Activated T-helper 2 cell treated with anti-CD3 and anti-CD28 coated beads, Interferon-gamma antibody, Interleukin-2, Interleukin-4, amounts not matched to agents 10 μg/mL and 5 μg/mL and 100 μg/mL, durations not matched to agents 14 hours and 24 hours and 36 hours (primary cell): Measurements from ENCODE around the gene PIP5K1C. TPM values are rescaled to one million over a fixed set of nuclear protein-coding genes. Genes with fewer than 3 reads are reported as not detected.
"Not testable (repeated sequence)": the region's sequence is repeated elsewhere in the genome, so short reads cannot be mapped to it uniquely, and the experiment has no call there.

Source experiments
- DNase-seq: peaks from one replicate; pipeline ENCODE4 v3.0.0; 2021; ENCODE audit warnings: low spot score
- H3K27ac Mint-ChIP-seq: one replicate; pipeline ENCODE4 v1.8.0; 2021; ENCODE audit warnings: mixed read lengths
- H3K27me3 Mint-ChIP-seq: one replicate; pipeline ENCODE4 v1.8.0; 2021; ENCODE audit warnings: low read depth, mixed read lengths
- H3K36me3 Mint-ChIP-seq: one replicate; pipeline ENCODE4 v1.8.0; 2021; ENCODE audit warnings: low read depth, mixed read lengths
- H3K4me1 Mint-ChIP-seq: one replicate; pipeline ENCODE4 v1.8.0; 2021; ENCODE audit warnings: low read depth, mixed read lengths
- H3K4me3 Mint-ChIP-seq: one replicate; pipeline ENCODE4 v1.8.0; 2021; ENCODE audit warnings: low read depth, mild to moderate bottlenecking, moderate library complexity, mixed read lengths
- H3K9me3 Mint-ChIP-seq: one replicate; pipeline ENCODE4 v1.8.0; 2021; ENCODE audit warnings: mixed read lengths
- intact Hi-C: fragments of 100-400 bp; cut with micrococcal nuclease; formaldehyde crosslinking; loops from one replicate; pipeline ENCODE4 v1.15.1; 2023
- total RNA-seq: library from RNA; stranded (reverse); gene quantifications from 2 replicates; pipeline ENCODE4 v1.2.3, GENCODE V29; 2022

Gene PIP5K1C
- total RNA-seq, 1 donor from 2014 or later, result 22.5 TPM

DNA sequence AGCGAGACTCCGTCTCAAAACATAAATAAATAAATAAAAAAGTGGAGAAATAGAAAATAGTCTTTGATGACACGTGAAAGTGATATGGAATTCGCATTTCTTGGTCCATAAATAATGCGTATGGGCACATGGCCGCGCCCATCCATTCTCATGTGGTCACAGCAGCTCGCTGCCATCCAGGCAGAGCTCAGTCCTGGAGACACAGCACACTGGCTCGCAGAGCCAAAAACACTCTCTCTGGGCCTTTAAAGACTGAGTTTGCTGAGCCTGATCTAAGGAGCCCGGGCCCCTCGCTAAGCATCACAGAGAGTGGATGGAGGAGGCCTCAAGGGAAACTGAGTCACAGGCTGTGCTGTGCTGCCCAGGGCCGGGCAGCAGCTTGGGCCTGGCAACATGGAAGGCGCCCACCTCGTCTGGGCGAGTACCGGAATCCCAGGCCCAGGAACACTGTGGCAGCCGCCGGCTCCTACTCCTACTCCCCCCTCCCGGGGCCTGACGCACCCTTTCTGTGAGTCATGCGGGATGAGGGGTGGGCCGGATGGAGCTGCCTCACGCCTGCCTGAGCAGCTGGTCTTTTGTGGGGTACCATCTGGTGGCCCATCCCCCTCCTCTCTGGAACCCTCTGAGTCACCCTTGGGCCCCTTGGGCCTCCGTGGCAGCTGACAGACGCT, 44.7 kb downstream of the PIP5K1C start:
- Mint-ChIP-seq H3K4me1 (no peaks in the 10 kb centered on the region), H3K27me3 (no peaks in the 10 kb centered on the region), H3K36me3 (peaks cover 10% of the 10 kb centered on the region), H3K9me3 (no peaks in the 10 kb centered on the region), H3K27ac (no peak overlapping the region), H3K4me3 (no peak overlapping the region)
- intact Hi-C loops, result no loop called here
- no peak for DNase-seq

DNA sequence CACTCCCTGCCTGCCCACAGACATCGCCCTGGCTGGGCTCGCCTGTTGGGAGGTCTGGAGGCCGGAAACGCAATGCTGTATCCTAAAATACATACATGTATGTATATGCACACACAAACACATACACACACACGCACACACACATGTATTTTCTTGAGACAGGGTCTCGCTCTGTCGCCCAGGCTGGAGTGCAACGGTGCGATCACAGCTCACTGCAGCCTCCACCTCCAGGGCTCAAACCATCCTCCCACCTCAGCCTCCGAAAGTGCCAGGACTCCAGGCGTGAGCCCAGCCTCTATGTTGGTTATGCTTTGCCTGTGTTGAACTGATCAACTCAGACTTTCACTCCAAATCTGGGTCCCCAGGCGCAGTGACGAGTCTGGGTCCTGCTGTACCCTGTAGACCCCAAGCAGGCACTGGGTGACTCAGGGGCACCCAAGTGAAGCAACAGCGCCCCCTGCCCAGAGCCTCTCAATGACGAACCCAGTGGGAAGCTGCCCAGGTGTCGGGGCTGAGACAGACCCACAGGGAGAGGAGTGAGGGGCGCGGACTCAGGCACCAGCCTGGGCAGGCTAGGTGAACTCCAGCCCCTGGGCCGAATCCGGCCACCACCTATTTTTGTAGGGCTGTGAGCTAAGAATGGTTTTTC, 46.3 kb downstream of the PIP5K1C start:
- H3K36me3 Mint-ChIP-seq, result peaks cover 10% of the 10 kb centered on the region
- intact Hi-C loops, result no loop called here
- H3K4me3 Mint-ChIP-seq, result no peak overlapping the region
- H3K9me3 Mint-ChIP-seq, result no peaks in the 10 kb centered on the region
- no peaks in the 10 kb centered on the region for H3K27me3 Mint-ChIP-seq
- no peak for DNase-seq
- no peak overlapping the region for H3K27ac Mint-ChIP-seq
- no peaks in the 10 kb centered on the region for H3K4me1 Mint-ChIP-seq

- DNase-seq, result no peak
- no peak overlapping the region for H3K27ac Mint-ChIP-seq
- H3K4me1 Mint-ChIP-seq, result no peaks in the 10 kb centered on the region
- H3K4me3 Mint-ChIP-seq, result no peak overlapping the region
- H3K27me3 Mint-ChIP-seq, result no peaks in the 10 kb centered on the region
- intact Hi-C loops, result no loop called here
- peaks cover 10% of the 10 kb centered on the region for H3K36me3 Mint-ChIP-seq
- H3K9me3 Mint-ChIP-seq, result no peaks in the 10 kb centered on the region
Measured at GRCh38 chr19:3653081-3653795, 47.0 kb downstream of the PIP5K1C start.

DNA sequence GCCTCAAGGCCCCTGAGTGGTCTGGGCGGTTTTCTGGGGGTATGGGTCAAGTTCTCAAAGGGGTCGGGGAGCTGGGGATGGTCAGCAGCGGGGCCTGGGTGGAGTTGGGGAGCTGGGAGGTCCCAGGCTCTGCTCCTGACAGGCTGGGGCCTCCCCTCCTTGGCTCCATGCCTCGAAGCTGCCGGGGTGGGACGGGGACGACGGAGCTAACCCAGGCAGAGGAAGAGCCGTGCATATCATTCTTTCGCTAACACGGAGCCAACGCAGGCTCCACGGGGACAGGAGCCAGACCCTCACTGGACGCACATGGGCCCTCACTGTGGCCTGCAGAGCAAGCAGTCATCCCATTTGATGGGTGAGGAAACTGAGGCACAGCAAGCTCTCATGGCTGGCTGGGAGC, 47.8 kb downstream of the PIP5K1C start:
- Mint-ChIP-seq H3K36me3 (peaks cover 8% of the 10 kb centered on the region), H3K4me1 (no peaks in the 10 kb centered on the region), H3K27ac (no peak overlapping the region), H3K9me3 (no peaks in the 10 kb centered on the region), H3K27me3 (no peaks in the 10 kb centered on the region), H3K4me3 (no peak overlapping the region)
- intact Hi-C loops, result no loop called here
- no peak for DNase-seq

GRCh38 chr19:3651684-3652083, 48.6 kb downstream of the PIP5K1C start:
- no peak overlapping the region for H3K27ac Mint-ChIP-seq
- no peak for DNase-seq
- H3K36me3 Mint-ChIP-seq, result peaks cover 2% of the 10 kb centered on the region
- H3K9me3 Mint-ChIP-seq, result no peaks in the 10 kb centered on the region
- H3K27me3 Mint-ChIP-seq, result no peaks in the 10 kb centered on the region
- H3K4me1 Mint-ChIP-seq, result no peaks in the 10 kb centered on the region
- intact Hi-C loops, result no loop called here
- no peak overlapping the region for H3K4me3 Mint-ChIP-seq

GRCh38 chr19:3649888-3650287, 50.4 kb downstream of the PIP5K1C start:
- Mint-ChIP-seq H3K9me3 (no peaks in the 10 kb centered on the region), H3K27ac (no peak overlapping the region), H3K4me3 (no peak overlapping the region), H3K36me3 (peaks cover 2% of the 10 kb centered on the region), H3K4me1 (no peaks in the 10 kb centered on the region), H3K27me3 (no peaks in the 10 kb centered on the region)
- no peak for DNase-seq
- intact Hi-C loops, result no loop called here

DNA sequence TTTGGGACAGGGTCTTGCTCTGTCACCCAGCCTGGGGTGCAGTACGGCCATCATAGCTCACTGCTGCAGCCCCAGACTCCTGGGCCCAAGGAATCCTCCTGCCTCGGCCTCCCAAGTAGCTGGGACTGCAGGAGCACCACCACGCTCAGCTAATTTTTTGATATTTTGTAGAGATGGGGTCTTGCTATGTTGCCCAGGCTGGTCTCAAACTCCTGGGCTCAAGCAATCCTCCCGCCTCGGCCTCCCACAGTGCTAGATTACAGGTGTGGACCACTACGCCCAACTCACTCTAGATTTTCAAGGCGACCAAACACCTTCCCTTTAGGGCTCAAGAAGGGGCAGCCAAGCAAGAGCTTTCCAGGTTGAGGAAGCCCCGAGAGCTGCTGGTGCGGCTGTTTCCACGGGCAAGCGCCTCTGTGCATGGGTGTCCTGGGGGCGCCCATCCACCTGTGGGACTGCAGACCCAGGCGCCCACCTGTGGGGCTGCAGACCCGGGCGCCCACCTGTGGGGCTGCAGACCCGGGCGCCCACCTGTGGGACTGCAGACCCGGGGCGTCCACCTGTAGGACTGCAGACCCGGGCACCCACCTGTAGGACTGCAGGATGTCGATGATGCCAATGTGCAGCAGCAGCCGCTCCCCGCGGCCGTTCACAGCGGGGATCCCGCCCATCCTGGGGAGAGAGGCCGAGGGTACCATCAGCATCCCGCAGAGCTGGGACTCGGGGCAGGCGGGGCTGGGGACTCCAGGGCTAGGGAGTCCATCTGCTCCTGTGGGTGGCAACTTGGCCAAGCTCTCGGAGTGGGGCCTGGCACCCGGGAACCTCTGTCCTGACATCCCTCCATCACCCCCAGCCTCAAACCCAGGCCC, 52.0 kb downstream of the PIP5K1C start:
- DNase-seq, result no peak
- no peak overlapping the region for H3K27ac Mint-ChIP-seq
- H3K27me3 Mint-ChIP-seq, result no peaks in the 10 kb centered on the region
- no peaks in the 10 kb centered on the region for H3K9me3 Mint-ChIP-seq
- H3K36me3 Mint-ChIP-seq, result peaks cover 2% of the 10 kb centered on the region
- intact Hi-C loops, result no loop called here
- no peak overlapping the region for H3K4me3 Mint-ChIP-seq
- H3K4me1 Mint-ChIP-seq, result no peaks in the 10 kb centered on the region

GRCh38 chr19:3647102-3647501, 53.2 kb downstream of the PIP5K1C start:
- H3K4me3 Mint-ChIP-seq, H3K27ac Mint-ChIP-seq, DNase-seq, H3K4me1 Mint-ChIP-seq, intact Hi-C loops, H3K9me3 Mint-ChIP-seq, H3K27me3 Mint-ChIP-seq, H3K36me3 Mint-ChIP-seq: not testable (repeated sequence)

- Mint-ChIP-seq H3K36me3 (peaks cover 2% of the 10 kb centered on the region), H3K27ac (no peak overlapping the region), H3K9me3 (no peaks in the 10 kb centered on the region), H3K4me1 (no peaks in the 10 kb centered on the region), H3K27me3 (no peaks in the 10 kb centered on the region), H3K4me3 (no peak overlapping the region)
- DNase-seq, result no peak
- intact Hi-C loops, result no loop called here
Measured at GRCh38 chr19:3646336-3647092, 53.8 kb downstream of the PIP5K1C start.

DNA sequence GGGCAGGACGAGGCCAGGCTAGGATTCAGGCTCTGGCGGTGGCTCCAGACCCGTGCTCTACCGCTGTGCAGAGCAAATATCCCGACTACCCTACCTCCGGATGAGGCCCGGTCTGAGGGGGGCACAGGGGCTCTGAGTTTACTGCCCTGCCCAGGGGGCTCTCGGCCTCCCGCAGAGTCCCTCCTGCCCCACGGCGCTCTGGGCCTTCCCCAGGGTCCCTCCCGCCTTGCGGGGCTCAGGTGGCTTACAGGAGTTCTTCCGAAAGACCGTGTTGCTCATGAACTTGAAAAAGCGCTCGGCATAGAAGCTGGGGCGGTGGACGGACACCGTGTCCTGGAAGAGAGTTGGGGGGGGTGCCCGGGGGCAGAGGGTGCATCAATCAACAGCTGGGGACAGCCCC, 54.5 kb downstream of the PIP5K1C start:
- no peak for DNase-seq
- Mint-ChIP-seq H3K4me3 (no peak overlapping the region), H3K36me3 (no peaks in the 10 kb centered on the region), H3K27me3 (no peaks in the 10 kb centered on the region), H3K4me1 (no peaks in the 10 kb centered on the region), H3K27ac (no peak overlapping the region), H3K9me3 (no peaks in the 10 kb centered on the region)
- intact Hi-C loops, result no loop called here

DNA sequence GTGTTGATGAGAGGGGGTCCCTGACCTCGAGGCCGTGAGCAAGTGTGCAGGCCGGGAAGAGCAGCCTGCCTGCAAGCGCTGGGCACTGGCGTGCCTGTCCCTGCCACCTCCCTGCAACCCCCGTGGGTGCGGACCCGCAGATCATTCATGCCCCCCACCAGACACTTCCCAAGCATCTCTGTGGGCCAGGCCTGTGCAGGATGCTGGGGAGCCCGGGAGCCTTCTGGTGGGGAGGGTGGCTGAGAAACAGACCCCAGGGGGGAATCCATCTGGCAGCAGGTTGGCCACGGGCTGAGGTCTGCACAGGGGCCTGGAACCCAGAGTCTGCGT, 55.2 kb downstream of the PIP5K1C start:
- DNase-seq, result no peak
- no peaks in the 10 kb centered on the region for H3K36me3 Mint-ChIP-seq
- H3K4me1 Mint-ChIP-seq, result no peaks in the 10 kb centered on the region
- intact Hi-C loops, result no loop called here
- H3K9me3 Mint-ChIP-seq, result no peaks in the 10 kb centered on the region
- no peaks in the 10 kb centered on the region for H3K27me3 Mint-ChIP-seq
- no peak overlapping the region for H3K27ac Mint-ChIP-seq
- no peak overlapping the region for H3K4me3 Mint-ChIP-seq

DNA sequence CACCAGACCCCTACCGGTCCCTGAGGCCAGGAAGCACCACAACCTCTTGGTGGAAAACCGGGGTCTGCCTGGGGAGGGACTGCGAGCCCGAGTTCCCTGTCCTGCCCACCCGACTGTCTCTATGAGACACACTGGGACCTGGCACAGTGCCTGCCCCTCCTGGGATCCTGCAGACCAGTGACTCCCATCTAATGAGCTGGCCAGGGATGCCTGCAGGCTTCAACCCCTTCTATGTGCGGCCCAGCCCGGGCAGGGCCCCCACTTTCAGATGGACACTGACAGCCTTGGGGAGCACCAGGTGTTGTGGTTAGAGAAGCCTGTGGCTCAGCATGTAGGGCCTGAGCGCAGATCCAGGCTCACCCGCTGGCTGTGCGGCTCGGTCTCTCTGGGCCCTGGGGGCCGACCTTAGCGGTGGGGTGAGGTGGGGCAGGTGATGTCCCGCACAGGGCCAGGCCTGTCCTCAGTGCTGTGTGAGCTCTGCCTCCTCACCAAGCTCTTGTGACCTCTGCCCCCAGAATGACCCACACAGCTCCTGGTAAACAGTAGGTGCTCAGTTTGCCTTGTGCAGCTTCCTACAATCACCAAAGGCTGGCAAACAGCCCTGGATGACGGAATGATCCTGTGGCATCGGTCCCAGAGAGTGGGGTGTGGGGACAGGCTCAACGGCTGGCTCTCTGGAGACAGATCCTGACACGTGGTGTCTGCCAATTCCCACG, 55.8 kb downstream of the PIP5K1C start:
- Mint-ChIP-seq H3K36me3 (no peaks in the 10 kb centered on the region), H3K4me1 (no peaks in the 10 kb centered on the region), H3K27ac (no peak overlapping the region), H3K27me3 (no peaks in the 10 kb centered on the region), H3K4me3 (no peak overlapping the region), H3K9me3 (no peaks in the 10 kb centered on the region)
- intact Hi-C loops, result no loop called here
- no peak for DNase-seq
